Activated CD4-positive, alpha-beta T cell treated with anti-CD3 and anti-CD28 coated beads, Interleukin-2, Interleukin-6, amounts not matched to agents 100 ng/mL and 50 ng/mL, durations not matched to agents 16 hours and 8 hours (primary cell): Measurements from ENCODE around the gene STEAP3.

Experiments
- DNase-seq: peaks from one replicate; pipeline ENCODE4 v3.0.0-alpha.2; 2020

STEAP3 gene

DNA sequence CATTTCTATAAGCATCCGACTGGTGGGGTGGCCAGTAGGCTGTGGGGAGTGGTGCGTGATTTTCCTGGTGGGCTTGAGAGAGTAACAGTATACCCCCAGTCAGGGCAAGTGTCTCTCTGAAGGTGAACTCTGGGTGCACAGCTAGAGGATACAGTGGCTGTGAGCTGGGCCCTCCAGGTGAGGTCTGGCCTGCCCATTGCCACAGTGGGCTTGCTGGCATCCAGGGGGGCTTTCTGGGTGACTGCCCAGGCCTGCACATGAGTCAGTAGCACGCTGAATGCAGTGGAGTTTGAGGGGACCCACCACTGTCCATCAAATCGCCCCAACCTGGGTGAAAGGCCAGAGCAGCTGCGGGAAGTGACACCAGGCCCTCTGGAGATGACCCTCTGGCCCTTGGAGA is 4.5 kb downstream of the STEAP3 start:
- DNase-seq, result no peak

- no peak for DNase-seq
Measured at GRCh38 chr2:119228964-119229363, 5.3 kb downstream of the STEAP3 start.

DNA sequence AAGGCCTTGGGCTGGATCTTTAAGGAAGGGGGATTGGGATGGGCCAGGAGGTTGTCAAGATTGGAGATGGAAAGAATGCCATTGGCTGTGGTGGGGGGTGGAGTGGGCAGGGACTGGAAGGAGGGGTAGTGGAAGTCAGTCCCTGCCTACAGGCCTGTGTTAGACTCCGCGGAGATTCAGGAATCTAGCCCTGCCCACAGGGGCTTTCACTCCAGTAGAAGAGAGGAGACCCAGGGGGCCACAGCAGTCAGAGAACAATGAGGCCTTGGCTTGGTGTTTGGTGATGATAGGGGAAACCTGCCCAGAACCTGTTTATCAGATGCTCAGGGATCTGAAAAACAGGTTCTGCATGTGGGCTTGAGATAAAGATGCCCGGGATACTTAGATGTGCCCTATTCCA is 6.1 kb downstream of the STEAP3 start:
- no peak for DNase-seq

GRCh38 chr2:119230219-119231185 is 6.9 kb downstream of the STEAP3 start:
- no peak for DNase-seq

DNA sequence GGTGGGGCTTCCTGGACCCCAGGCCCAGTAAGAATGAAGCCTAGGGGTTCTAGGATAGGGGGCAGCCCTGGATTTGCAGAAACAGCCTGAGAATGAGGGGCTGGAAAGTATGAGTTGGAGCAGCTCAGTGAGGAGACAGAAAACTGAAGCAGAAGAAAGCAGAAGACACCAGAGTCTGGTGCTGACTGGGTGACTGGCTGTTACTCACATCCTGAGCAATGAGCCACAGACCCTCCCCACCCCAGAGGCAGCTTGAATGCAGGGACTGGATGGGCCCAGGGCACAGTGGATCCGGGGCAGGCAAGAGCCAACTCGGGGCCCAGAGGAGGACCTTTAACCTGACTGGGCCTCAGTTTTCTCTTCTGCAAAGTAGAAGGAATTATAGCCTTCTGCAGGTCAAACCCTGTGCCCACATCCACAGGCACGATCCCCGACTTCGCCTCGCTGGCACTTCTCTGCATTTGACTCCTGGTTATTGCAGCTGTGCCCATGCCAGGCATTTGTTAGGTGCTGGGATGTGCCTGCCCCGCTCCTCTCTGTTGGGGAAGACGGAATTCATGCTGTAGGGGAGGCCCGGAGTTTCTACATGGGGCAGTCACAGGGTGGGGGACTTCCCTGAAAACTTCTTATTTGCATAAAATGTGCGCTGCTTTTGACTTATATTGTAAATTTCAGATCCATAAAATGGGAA is 8.5 kb downstream of the STEAP3 start:
- DNase-seq, result no peak

- no peak for DNase-seq
Measured at GRCh38 chr2:119232666-119232993, 9.0 kb downstream of the STEAP3 start.

DNA sequence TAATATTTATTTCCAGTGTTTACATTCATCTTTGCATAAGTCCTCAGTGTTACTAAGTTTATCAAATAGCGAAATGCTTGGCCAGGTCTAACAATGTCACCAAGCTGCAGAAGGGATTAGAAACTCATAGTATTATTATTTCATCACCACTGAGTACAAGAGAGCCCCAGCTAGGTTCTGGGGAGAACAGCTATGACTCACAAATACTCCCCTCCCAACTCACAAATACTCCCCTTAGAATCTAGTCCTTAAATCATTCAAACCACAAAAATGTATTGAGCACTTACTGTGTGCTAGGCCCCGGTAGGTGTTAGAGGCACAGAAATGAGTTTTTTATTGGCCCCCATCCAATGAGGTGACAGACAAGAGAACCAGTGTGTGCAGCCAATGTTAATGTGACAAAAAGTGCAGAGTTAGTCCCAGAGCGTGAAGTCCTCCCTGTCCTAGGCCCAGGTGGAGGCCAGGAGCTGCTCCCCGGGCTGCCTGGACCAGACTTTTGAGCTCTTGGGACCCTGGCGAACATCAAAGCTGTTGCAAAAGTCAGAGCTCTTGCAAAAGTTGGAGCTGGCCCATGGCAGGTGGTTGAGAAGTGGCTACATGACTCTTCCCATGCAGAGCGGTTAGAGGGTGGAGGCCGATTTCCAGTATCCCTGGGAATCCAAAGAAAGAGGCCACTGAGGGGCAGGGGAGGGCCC is 9.8 kb downstream of the STEAP3 start:
- no peak for DNase-seq

DNA sequence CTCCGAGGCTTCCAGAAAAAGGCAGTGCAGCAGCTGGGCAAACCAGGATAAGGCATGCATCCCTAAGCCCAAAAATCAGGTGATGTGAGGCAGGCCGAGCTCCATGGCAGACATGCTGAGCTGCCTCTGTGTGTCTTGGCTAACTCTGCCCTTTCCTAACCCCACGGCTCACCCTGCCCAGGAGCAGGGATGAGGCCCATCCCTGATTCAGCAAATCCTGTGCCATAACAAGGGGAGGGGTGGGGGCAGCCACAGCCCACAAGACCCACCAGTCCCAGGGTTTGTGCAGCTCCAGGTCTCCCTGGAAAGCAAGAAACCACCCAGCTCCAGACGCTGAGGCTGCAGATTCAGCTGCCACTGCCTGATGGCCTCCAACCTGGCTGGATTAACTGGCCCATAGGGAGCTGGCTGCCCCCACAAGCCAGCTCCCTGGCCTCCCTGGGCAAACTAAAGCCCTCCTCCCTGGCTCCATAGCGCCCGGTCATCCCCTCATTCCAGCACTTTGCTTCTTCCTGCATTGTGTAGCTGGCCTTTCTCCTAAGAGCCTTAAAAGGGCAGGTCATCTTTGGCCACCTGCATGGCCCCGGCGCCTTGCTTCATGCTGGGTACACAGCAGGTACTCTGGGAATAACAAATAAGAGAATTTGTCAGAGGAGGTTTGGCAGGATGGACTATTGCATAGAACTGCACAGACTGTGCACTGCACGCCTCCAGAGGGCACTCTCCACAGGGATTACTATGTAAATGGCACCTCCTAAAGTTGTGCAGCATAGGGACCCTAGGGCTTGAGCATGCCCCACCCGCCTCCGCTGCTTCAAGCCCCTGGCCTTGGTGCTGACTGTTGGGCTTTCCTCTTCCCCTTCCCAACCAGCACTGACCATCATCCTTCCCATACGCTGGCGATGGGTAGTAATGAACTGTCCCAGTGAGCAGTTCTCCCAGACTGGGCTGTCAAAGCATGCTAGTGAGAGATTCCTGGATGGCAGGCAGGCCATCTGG is 10.7 kb downstream of the STEAP3 start:
- DNase-seq, result no peak

- DNase-seq, result no peak
Measured at GRCh38 chr2:119236796-119237195, 13.2 kb downstream of the STEAP3 start.

- no peak for DNase-seq
Measured at GRCh38 chr2:119240311-119241204, 16.9 kb downstream of the STEAP3 start.

GRCh38 chr2:119241205-119241532 is 17.5 kb downstream of the STEAP3 start:
- DNase-seq, result no peak

- no peak for DNase-seq
Measured at GRCh38 chr2:119242276-119243119, 18.9 kb downstream of the STEAP3 start.

- no peak for DNase-seq
Measured at GRCh38 chr2:119243621-119244020, 20.0 kb downstream of the STEAP3 start.

DNA sequence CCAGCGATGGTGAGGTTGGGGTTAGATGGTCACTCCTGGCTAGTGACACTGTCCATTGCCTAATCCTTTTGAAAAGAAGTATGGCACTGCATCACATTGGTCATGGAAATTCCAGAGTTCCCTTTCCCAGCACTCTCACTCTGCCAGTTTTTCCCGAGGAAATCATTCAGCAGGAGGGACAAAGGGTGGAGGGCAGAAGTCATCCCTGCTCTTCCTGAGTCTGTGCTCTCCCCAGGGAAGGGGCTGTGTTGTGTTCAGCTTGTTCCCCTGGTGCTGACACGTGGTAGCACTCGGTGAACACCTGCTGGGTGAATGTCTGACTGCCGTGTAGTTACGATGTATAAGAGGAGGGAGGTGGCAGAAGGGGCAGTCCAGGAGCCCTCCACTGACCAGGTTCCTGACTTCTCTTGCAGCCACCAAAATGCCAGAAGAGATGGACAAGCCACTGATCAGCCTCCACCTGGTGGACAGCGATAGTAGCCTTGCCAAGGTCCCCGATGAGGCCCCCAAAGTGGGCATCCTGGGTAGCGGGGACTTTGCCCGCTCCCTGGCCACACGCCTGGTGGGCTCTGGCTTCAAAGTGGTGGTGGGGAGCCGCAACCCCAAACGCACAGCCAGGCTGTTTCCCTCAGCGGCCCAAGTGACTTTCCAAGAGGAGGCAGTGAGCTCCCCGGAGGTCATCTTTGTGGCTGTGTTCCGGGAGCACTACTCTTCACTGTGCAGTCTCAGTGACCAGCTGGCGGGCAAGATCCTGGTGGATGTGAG is 21.6 kb downstream of the STEAP3 start:
- DNase-seq, result no peak

DNA sequence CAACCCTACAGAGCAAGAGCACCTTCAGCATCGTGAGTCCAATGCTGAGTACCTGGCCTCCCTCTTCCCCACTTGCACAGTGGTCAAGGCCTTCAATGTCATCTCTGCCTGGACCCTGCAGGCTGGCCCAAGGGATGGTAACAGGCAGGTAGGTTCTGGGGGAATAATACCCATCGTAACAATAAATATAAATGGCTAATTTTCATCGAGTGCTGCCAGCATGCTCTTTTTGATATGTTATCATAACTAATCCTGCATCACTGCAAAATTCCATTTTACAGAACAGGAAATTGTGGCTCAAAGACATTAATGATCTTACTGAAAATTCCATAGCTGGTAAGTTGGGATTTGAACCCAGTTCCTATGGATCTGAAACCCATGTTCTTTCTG is 22.2 kb downstream of the STEAP3 start:
- no peak for DNase-seq

DNA sequence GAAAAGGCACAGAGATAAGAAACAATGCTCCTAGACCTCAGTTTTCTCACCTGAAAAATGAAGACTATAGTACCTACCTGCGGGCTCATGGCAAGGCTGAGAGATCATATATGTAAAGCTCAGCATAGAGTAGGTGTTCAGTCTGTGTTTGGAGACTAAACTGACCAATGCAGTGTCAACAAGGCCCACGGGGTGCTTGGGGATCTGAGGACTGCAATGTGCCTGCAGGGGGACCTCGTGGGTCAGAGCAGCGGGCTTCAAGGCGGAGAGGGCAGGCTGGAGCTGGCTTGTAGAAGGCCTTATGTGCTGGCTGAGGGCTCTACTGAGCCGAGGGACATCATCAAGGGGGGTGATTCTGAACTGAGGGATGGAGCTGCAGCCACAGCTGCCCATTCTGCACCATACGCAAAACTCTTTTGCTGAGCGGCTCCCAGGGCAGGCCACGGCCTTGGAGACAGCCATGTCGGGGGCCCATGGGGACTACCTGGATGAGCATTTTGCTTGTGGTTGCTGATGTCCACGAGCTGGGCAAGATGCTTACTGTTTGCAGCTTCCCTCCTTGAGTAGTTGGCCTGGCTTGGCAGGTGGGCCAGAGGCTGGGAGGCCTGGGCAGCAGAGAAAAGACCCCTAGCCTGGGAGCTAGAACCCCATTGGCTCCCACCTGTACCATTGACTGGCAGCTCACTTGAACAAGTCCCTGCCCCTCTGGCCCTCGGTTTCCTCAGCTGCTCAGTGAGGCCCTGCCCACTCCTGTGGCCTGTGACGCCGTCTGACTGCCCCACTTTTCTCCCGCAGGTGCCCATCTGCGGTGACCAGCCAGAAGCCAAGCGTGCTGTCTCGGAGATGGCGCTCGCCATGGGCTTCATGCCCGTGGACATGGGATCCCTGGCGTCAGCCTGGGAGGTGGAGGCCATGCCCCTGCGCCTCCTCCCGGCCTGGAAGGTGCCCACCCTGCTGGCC is 23.5 kb downstream of the STEAP3 start:
- no peak for DNase-seq

- no peak for DNase-seq
Measured at GRCh38 chr2:119247844-119248271, 24.2 kb downstream of the STEAP3 start.

DNA sequence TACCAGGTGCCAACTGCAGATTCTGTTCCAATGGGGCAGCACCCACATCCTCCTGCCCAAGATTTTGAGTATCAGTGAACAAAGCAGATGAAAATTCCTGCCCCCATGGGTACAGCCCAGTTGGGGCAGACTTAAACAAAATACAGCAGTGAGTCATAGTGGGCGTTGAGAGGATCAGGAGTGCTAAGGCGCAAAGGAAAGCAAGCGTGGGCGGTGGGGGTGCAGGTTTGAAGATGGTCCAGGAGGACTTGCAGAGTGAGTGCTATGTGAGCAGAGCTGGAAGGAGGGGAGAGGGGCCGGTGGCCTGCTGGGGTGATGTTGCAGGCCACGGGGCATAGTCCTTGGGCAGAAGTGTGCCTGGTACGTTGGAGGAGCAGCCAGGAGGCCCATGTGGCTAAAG is 24.7 kb downstream of the STEAP3 start:
- no peak for DNase-seq
